ENCODE results near the gene AFF2. TPM values are rescaled to one million over a fixed set of nuclear protein-coding genes. Genes with fewer than 3 reads are reported as not detected.

The AFF2 gene
- total RNA-seq, 1 experiment from 2014 or later, result 0.05 TPM

DNA sequence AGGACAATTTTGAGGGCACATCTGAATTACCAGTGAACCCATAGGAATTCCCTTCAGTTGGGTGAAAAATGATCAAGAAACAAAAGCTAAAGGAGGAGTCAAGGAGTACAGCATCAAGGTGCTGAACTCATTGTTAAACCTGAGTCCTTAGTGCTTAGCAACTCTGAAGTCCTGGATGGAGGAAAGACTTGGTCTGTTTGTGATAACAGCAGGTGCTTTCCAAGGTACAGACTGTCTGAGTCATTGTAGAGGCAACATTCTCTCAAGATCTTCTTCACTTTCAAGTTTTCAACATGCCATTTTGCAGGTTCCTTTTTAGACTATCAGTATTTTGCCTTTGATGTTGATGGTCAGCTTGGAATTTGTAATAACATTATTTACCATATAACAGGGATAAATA, 293.9 kb downstream of the AFF2 start:
- Histone ChIP-seq H3K4me3 (replicated peaks in 1 of 2; ENCODE audit: low read depth in 1 of 2, low read length in 2 of 2) (no peak overlapping the region), H3K27ac (ENCODE audit: low read depth, low read length) (no peak overlapping the region), H3K9ac (ENCODE audit: low read length) (no peak overlapping the region), H3K9me2 (ENCODE audit: insufficient read depth) (no peaks in the 10 kb centered on the region), H3K79me2 (ENCODE audit: insufficient read depth, low read length) (no peaks in the 10 kb centered on the region), H3K4me1 (ENCODE audit: control insufficient read depth in 1 of 2, insufficient read depth in 2 of 2, low read length in 2 of 2) (no peaks in the 10 kb centered on the region), H3K9me3 (ENCODE audit: control insufficient read depth in 1 of 2, insufficient read depth in 1 of 2, low read depth in 1 of 2, low read length in 2 of 2) (no peaks in the 10 kb centered on the region), H3K36me3 (ENCODE audit: control insufficient read depth in 1 of 2, insufficient read depth in 2 of 2, low read length in 2 of 2) (no peaks in the 10 kb centered on the region), H3K27me3 (ENCODE audit: insufficient read depth, low read length) (no peaks in the 10 kb centered on the region), H3K4me2 (ENCODE audit: low read length) (no peak overlapping the region), H2AFZ (ENCODE audit: low read depth, low read length, poor library complexity, severe bottlenecking) (no peak overlapping the region), H4K20me1 (ENCODE audit: insufficient read depth) (no peaks in the 10 kb centered on the region)
- no TSS peak for BruUV-seq (replicated peaks)
- DNase-seq (ENCODE audit: low read depth, low spot score), result no peak
- ChIA-PET RAD21 (ENCODE audit: low non-redundant PET in 1 of 2, low total read pairs in 2 of 2, uncharacterized antibody in 2 of 2, unreplicated experiment in 2 of 2) (no interaction called here), POLR2A (no interaction called here), CTCF (no interaction called here)
- no peak for TF ChIP-seq JUND (IDR thresholded peaks at IDR 0.05)
- no peak for TF ChIP-seq POLR2A (IDR thresholded peaks at IDR 0.05; ENCODE audit: borderline replicate concordance, extremely low read depth, insufficient read depth, insufficient read length)
- TF ChIP-seq, protein P1, sequence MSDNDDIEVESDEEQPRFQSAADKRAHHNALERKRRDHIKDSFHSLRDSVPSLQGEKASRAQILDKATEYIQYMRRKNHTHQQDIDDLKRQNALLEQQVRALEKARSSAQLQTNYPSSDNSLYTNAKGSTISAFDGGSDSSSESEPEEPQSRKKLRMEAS (IDR thresholded peaks at IDR 0.05), result no peak
- no peak for TF ChIP-seq CEBPB (IDR thresholded peaks at IDR 0.05; ENCODE audit: low read depth)
- no peak for TF ChIP-seq EZH2 (IDR thresholded peaks at IDR 0.05)
- no peak for TF ChIP-seq YY1 (IDR thresholded peaks at IDR 0.05; ENCODE audit: extremely low read depth, insufficient replicate concordance, low read depth, low read length)
- TF ChIP-seq ZNF274 (IDR thresholded peaks at IDR 0.05; ENCODE audit: low read depth, low read length), result no peak
- TF ChIP-seq EZH2phosphoT487 (IDR thresholded peaks at IDR 0.05; ENCODE audit: borderline replicate concordance), result no peak
- no peak for TF ChIP-seq CTCF (IDR thresholded peaks at IDR 0.05 in 2 of 3, conservative IDR thresholded peaks at IDR 0.05 in 1 of 3; ENCODE audit: borderline replicate concordance in 1 of 3, insufficient read depth in 1 of 3, low read depth in 2 of 3, low read length in 2 of 3)
- no peak for TF ChIP-seq ELF1 (IDR thresholded peaks at IDR 0.05; ENCODE audit: borderline replicate concordance, low read depth)
- TF ChIP-seq CBX3 (IDR thresholded peaks at IDR 0.05; ENCODE audit: low read depth), result no peak
- TF ChIP-seq, protein P2, sequence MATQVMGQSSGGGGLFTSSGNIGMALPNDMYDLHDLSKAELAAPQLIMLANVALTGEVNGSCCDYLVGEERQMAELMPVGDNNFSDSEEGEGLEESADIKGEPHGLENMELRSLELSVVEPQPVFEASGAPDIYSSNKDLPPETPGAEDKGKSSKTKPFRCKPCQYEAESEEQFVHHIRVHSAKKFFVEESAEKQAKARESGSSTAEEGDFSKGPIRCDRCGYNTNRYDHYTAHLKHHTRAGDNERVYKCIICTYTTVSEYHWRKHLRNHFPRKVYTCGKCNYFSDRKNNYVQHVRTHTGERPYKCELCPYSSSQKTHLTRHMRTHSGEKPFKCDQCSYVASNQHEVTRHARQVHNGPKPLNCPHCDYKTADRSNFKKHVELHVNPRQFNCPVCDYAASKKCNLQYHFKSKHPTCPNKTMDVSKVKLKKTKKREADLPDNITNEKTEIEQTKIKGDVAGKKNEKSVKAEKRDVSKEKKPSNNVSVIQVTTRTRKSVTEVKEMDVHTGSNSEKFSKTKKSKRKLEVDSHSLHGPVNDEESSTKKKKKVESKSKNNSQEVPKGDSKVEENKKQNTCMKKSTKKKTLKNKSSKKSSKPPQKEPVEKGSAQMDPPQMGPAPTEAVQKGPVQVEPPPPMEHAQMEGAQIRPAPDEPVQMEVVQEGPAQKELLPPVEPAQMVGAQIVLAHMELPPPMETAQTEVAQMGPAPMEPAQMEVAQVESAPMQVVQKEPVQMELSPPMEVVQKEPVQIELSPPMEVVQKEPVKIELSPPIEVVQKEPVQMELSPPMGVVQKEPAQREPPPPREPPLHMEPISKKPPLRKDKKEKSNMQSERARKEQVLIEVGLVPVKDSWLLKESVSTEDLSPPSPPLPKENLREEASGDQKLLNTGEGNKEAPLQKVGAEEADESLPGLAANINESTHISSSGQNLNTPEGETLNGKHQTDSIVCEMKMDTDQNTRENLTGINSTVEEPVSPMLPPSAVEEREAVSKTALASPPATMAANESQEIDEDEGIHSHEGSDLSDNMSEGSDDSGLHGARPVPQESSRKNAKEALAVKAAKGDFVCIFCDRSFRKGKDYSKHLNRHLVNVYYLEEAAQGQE (IDR thresholded peaks at IDR 0.05; ENCODE audit: low read depth), result no peak
- no peak for TF ChIP-seq SP1 (IDR thresholded peaks at IDR 0.05; ENCODE audit: low read depth)
- TF ChIP-seq POLR2AphosphoS5 (IDR thresholded peaks at IDR 0.05; ENCODE audit: low read depth, low read length), result no peak
- TF ChIP-seq ZBTB33 (IDR thresholded peaks at IDR 0.05; ENCODE audit: extremely low read depth, insufficient replicate concordance, low read length), result no peak
- ATAC-seq, result no peak
- intact Hi-C loops (cut with micrococcal nuclease), result no loop called here

All from HCT116 (cell line).